ENCODE data around the gene ADARB1.

GRCh38 chr21:45265721-45266517, 191.5 kb downstream of the ADARB1 start:
- TF ChIP-seq CTCF (IDR thresholded peaks at IDR 0.05) (no peak), EZH2 (IDR thresholded peaks at IDR 0.05; ENCODE audit: borderline replicate concordance, insufficient read depth, low read depth, low read length, poor library complexity, severe bottlenecking) (no peak)

All from B cell (primary cell).